HG03439 (cell line): ENCODE results near the gene DNMT3B.

Experiments used
- ATAC-seq: cut with Tn5 transposase; IDR thresholded peaks from one replicate; pipeline ENCODE4 v1.9.1; 2021; ENCODE audit warnings: mild to moderate bottlenecking, moderate library complexity; ENCODE audit not compliant: unreplicated experiment

The DNMT3B gene

GRCh38 chr20:32849577-32849976 is 87.4 kb downstream of the DNMT3B start:
- ATAC-seq: no peak

- ATAC-seq: no peak
These were observed 93.2 kb downstream of the DNMT3B start for GRCh38 chr20:32855387-32855786.

GRCh38 chr20:32858189-32858588 is 96.0 kb downstream of the DNMT3B start:
- no peak for ATAC-seq
